HG03469 (cell line): ENCODE data around the gene NDST1.

Experiments used
- ATAC-seq: cut with Tn5 transposase; IDR thresholded peaks from one replicate; pipeline ENCODE4 v1.9.1; 2021; ENCODE audit warnings: mild to moderate bottlenecking, moderate library complexity, moderate number of reproducible peaks; ENCODE audit not compliant: unreplicated experiment

NDST1 gene

DNA sequence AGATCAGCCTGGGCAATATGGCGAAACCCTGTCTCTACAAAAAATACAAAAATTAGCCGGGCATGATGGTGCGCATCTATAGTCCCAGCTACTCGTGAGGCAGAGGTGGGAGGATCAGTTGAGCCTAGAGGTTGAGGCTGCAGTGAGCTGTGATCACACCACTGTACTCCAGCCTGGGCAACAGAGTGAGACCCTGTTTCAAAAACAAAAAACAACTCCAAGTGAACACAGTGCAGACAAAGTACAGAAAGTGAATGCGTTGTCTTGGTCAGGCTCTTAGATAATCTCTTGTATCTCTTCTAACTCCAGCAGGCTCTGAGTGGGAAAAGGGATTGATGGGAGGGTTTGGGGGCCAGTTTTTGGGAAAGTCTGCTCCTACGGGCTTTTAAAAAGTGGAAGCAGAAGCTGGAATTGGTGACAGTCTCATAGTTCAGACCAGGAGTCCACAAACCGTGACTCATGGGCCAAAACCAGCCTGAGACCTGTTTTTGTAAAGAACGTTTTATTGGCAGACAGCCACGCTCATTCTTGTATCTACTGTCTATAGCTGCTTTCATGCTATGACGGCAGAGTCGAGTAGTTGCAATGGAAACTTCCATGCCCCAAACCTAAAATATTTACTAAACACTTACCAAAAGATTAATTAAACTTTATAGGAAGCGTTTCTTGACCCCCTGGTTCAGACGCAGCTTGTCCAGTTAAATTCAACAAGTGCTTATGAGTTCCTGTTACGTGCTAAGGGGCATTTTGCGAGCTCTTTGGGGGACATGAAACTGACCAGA is 32.9 kb downstream of the NDST1 start:
- ATAC-seq, result no peak

DNA sequence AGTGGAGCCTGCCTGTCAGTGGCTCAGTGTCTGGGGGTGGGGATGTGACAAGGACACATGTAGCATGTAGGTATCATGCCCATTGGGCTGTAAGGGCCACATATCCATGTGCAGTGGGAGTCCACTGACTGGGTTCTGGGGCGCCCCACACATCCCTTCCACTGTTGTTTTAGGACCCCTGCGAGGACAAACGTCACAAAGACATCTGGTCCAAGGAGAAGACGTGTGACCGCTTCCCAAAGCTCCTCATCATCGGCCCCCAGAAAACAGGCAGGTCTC is 33.4 kb downstream of the NDST1 start:
- ATAC-seq, result no peak

DNA sequence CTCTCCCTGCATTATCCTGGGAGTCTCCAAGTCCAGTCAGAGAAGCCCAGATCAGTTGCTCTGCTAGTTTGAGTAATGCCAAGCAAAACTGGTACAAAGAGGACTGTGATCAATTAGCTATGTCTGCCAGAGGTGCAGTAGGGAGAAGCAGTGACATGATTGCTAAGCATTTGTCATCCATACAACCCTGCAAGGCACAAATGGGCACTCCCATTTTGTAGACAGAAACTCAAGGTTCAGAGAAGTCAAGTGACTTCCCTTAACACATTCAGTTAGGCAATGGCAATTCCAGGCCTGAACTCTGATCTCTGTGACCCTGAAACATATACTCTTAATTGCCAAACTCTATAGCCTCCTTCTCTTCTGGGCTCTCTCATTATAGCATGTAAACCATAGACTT is 34.0 kb downstream of the NDST1 start:
- ATAC-seq, result no peak

DNA sequence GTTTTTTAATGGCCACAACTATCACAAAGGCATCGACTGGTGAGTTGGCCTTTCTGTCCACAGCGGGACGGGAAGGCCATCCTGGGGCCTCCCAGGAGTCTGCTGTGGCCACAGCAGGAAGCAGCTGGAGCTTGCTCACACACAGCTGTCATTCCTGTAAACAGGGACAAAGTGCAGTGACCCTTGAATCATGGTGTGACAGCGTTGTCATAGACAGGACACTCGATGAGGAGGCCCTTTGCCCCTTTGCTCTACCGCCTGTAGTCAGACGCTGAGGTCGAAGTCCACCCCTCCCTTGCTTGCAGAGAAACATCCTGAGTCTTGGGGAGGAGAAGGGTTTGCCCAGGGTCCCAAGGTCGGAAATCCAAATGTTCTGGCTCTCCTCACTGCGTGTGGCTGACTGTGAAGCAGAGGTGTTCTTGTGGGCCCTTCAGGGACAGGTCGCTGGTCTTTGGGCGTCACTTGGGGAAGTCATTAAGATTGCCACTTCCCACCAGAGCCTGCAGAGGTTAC is 35.1 kb downstream of the NDST1 start:
- ATAC-seq, result no peak

DNA sequence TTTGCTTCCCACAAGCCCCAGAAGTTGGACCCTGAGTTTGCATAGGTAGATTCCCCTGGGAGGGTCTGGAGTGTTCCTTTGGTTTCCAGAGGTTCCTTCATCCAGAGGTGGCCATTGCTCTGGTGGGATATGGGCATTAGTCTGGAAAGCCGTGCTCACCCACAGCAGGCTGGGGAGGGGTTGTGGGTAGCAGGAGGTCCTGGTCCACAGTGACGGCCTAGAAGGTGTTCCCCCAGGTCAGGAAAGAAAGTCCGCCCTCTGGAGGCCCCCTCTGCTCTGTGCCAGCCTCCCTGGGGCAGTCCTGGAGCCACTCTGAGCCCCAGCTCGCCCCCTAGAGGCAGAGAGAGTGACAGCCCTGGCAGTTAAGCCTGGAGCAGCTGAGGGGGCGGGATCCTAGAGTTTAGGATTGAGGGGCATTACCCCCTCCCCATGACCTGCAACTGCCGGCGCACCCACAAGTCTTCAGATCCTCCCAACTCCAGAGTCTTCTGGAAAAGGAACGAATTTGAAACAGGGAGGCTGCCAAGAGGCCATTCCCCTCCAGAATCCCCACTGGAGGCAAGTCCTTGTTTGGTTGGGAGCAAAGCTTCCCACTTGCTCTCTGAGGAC is 36.8 kb downstream of the NDST1 start:
- ATAC-seq, result no peak

DNA sequence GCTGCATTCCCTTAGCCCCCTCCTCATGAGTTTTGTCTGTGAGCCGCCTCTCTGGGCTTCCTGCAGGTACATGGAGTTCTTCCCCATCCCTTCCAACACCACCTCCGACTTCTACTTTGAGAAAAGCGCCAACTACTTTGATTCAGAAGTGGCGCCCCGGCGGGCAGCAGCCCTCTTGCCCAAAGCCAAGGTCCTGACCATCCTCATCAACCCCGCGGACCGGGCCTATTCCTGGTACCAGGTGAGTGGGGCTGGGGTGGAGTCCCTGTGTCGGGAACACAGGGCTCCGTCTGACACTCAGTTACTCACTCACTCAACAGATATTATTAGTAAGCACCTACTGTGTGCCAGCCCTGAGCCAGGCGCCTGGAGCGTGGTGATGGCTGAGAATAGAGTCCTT is 37.3 kb downstream of the NDST1 start:
- no peak for ATAC-seq

DNA sequence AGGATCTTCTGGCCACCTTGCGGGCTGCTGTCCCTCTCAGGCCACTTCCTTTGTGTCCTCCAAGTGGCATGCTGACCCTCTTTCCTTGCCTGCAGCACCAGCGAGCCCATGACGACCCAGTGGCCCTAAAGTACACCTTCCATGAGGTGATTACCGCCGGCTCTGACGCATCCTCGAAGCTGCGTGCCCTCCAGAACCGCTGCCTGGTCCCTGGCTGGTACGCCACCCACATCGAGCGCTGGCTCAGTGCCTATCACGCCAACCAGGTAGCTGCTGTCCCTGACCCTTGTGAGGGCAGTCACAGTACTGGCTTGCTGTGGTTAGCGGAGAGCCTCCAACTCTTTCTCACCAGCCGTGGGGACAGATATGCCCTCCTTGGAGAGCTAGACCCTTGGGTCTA is 40.2 kb downstream of the NDST1 start:
- no peak for ATAC-seq

DNA sequence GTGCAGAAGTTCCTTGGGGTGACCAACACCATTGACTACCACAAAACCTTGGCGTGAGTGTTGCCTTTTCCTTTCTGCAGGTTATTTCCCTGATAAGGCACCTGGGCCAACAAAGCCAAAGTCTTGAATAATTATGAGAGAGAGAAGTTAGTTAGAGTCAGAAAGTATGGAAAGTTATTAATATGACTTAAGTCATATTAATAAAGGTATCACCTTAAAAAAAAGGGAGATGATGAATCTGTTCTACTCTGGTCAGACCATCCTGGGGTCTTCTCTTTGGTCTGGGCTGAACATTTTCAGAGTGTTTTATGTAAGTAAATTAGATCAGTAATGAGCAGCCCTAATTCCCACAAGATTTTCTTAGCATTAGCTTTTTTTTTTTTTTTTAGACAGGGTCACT is 41.8 kb downstream of the NDST1 start:
- ATAC-seq, result no peak

DNA sequence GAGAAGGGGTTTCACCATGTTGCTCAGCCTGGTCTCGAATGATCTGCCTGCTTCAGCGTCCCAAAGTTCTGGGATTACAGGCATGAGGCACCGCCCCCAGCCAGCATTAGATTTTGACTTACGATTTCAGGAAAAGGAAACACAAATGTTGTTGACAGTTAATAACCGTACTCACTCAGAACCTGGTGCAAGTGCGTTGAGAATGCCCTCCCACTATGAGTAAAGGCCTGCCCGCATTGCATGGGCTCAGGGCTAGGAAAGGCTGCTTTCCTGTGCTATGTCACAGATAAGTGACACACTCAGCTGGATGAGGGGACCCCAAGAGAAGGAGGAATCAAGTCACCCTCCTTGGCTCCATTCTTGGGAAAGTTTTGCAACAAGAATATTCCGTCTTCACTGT is 42.4 kb downstream of the NDST1 start:
- ATAC-seq, result no peak

DNA sequence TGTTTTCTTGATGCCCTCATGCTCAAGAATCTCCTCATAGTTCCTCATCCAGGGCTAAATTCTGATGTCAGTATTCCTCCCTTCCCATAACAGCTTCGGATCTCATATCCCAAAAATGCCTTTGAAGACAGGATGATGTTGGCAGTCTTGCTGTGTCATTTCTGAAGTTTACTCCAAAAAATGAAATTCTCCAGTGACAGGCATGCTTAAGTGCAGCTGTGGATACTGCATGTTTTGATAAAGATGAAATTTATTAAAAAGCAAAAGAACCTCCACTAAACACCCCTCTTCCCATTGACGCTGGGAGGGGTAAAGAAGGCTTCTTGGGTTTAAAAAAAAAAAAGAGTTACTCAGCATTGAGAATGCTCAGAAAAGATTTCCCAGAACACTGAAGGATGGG is 43.1 kb downstream of the NDST1 start:
- ATAC-seq, result no peak

DNA sequence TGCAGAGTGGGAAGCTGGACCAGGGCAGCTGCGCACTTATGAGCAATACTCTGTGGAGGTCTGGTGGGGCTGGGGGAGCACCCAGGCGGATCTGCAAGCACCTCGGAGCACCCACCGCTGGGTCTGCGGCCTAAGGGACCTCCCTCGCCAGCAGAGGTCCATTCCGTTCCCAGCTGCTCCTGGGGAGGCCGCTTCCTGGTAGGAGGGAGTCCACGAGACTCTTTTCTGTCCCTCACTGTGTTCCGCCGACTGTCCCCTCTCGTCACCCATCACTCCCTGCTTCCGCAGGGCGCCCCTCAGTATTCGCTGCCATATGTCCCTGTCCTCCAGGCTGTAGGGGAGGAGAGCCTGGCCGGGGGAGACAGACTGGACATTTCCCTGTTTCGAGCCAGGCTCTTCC is 45.5 kb downstream of the NDST1 start:
- no peak for ATAC-seq

DNA sequence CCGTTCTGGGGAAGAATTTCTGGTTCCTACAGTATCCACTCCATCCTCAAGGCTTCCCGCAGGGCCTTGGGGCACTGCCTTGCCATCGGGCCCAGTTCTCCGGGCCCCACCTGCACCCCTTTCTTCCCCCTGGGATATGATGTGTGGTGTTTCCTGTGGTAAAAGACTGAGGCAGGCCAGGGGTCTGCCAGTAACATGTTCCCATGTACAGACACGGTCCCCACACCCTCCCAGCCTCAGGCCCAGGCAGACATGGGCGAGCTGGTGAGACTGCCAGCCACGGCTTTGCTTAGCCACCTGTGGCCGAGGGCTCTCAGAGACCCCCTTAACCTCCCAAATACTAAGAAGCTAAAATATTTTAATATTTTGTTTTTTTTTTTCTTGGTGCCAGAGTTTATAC is 46.0 kb downstream of the NDST1 start:
- ATAC-seq, result no peak

DNA sequence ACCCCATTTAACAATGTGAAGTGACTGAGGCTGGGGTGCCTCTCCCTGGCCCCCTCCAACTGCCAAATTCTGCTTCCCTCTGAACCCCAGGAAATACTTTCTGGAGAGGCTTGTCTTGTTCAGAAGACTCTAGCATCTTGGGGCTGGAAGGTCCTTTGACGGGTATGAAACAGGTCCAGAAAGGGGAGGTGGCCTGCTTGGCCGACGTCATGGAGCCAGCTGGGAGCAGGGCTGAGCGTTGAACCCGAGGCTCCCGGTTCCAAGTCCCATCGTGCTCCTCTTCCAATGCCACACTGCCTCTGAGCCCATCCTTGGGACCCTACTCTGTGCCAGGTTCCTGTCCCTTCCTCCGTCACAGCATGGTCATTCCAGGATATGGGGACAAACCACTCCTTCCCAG is 46.9 kb downstream of the NDST1 start:
- no peak for ATAC-seq

DNA sequence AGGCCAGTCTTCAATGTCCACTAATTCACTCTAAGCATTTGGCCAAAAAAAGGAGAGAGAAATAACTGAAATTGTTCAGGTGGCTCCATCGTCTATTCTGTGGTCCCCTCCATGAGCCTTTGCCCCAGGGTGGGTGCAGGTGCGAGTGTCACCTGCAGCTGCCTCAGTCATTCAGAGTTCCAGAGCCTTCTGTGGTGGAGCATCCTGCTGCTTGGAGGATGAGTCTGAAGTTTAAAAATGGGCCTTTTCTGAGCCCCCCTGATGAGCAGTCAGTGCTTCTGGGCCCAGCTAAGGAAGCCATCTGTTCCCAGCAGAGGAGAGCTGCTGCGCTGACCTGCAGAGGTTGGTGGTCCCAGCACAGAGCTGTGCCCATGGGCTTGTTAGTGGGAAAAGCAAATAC is 48.2 kb downstream of the NDST1 start:
- ATAC-seq, result no peak

DNA sequence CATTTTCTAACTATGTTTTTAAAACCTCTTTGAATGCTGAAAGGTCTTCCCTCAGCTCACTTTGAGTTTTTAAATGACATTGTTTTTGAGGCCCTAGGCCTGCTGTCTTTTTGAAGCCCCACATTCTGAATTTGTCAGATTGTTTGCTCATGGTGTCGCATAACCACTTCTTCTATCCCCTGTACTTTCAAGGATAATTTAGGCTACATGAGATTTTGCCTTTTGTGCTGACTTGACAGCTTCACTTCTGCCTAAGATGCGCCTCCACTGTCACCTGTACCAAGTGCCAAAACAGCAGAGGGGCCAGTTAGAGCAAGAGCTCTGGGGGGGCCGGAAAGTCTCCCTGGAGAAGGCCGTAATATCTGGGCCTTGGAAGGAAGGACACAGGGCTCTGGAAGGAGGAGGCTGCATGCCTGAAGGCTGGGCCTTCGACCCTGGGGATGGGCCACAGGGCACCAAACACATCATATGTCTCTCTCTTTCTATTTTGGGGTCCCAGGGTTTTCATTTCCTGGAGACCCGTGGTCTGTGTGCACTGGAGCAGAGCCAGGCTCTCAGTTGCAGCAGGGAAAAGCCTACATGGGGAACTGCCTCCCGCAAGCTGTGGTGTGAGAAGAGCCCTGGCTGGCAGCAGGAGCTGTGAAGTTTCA is 49.1 kb downstream of the NDST1 start:
- no peak for ATAC-seq

DNA sequence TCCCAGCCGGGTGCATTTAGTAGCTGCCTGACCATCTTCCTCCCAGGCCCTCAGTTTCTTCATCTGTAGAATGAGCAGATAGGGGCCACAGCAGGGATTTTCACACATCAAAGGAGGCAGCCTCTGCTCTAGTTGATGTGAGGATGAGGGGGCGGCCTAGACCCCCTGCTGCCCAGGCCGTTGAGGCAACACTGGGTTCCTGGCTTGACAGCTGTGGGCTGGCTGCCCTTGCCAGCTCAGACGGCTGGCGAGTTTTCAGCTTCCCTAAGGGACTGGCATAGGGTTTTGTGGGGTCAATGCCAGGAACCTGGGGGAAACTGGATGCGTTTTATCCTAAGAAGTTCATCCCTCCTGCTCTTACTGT is 49.6 kb downstream of the NDST1 start:
- ATAC-seq, result no peak

DNA sequence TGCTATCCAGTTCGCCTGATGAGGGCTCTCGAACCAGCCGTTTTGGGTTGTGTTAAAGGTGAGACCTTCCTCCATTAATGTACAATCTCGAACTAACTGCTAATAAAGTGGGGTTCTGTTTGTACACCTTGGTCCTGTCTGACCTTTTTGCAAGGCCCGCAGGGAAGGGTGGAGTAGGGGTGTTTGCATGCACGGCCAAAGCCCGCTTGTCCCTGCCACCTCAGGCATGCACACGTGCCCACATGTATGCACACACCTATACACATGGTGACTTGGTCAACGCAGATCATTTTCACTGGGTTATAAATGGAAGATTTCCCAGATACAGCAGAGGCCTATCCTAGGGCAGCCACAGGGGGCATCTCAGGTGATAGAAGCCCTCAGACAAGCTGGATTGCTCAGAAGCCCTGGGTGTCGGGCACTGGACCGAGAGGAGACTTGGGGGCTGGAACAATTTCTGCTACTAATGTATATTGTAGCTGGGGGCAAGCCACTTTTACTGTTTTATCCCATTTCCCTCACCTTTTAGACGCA is 50.2 kb downstream of the NDST1 start:
- ATAC-seq, result no peak

DNA sequence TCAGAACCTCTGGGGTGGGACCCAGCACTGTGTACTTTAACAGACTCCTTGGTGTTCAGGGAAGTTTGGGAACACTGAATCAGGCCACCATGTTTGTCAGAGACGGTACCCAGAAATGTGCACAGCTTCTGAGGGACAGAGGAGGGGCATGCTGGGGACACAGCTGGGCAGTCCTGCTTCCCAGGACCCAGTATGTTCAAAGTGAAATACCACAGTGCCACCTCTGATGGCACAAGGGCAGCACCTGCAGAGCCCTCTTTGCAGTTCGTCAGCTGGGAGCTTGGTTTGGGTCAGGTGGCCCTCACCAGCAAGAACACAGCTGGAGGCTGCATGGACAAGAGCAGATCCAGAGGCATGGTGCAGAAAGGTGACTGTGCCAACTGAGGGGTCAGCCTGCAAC is 51.2 kb downstream of the NDST1 start:
- no peak for ATAC-seq

DNA sequence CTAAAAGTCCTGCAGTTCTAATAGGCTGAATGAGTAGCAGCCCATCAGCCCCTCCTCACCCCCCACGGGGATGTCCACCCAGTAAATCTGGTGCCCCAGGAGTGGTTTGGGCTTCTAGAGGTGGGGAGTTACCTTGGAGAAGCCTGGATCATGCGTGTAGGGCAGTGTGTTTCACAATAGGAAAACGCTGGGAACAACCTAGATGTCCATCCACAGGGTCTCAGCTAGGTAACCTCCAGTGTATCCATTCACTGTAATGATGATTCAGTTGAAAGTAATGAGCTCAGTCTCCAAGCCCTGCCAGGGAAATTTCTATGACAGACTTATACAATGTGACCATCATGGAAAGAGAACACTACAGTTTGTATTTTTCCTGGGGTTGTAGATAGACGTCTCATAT is 51.8 kb downstream of the NDST1 start:
- ATAC-seq, result no peak

DNA sequence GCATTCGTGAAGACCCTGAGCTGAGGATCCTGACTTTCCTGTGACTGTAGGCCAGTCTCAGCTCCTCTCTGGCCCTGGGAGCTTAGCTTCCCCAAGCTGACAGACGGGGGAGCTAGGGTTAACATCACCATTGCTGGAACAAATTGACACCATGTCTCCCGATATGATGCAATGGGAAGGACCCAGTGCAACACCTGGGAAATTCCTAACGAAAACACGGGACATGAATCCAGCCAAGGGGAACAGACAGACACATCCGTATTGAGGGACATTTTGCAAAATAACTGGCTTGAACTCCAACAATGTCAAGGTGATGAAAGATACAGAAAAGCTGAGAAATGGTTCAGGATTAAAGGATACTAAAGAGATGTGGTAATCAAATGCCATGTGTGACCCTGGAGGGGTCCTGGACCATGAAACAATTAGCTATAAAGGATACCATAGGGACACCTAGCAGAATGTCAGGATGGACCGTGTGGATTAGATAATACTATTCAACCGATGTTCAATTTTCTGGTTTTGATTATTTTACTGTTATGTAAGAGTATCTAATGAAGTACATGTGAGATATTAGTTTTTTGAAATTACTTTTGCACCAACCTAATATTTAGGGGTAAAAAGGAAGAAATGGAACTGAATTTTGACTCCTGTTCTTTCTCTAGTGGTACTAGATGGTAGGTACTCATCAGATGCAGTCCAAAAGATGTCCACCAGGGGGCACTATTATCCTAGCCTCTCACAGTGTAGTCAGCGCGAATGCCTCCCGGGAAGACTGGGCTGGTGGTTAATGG is 52.7 kb downstream of the NDST1 start:
- ATAC-seq, result peak; percentile 71

DNA sequence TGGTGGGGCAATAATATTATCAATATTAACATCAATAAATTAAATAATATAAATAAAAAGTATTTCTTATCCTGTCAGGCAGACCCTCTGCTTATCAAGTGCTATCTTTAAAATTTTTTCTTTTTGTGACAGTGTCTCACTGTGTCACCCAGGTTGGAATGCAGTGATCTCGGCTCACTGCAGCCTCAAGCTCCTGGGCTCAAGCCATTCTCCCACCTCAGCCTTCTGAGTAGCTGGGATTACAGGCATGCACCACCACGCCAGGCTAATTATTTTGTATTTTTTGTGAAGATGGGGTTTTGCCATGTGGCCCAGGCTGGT is 53.2 kb downstream of the NDST1 start:
- no peak for ATAC-seq
